Testis (tissue), 2 donors: ENCODE measurements around the gene EIPR1.

Experiments used
- CTCF ChIP-seq, 3 experiments: fragments of 450-650 bp in 2 of 3; fragments of 200-600 bp in 1 of 3; sonication (generic) in 1 of 3; IDR thresholded peaks; one replicate each; pipeline ENCODE4 v1.5.1; 2016 to 2019; ENCODE audit warnings: antibody characterized with exemption in 3 of 3, mild to moderate bottlenecking in 2 of 3, moderate library complexity in 1 of 3
- POLR2A ChIP-seq: fragments of 450-650 bp; IDR thresholded peaks from one replicate; pipeline ENCODE4 v1.6.1; 2017; ENCODE audit warnings: antibody characterized with exemption, mild to moderate bottlenecking, moderate library complexity

- no peak for TF ChIP-seq CTCF (IDR thresholded peaks at IDR 0.05)
- no peak for TF ChIP-seq POLR2A
Observed at GRCh38 chr2:3243804-3244203, 133.8 kb downstream of the EIPR1 start.
